GM20431 (cell line): ENCODE results near the gene UBE2E2.

ENCODE experiments used
- in situ Hi-C: fragments of 300-500 bp; cut with MseI, MboI; formaldehyde crosslinking; loops from one replicate; pipeline ENCODE4 v1.15.0; 2020; ENCODE audit warnings: low sequenced_read_pairs; ENCODE audit not compliant: unreplicated experiment

The UBE2E2 gene

GRCh38 chr3:23372285-23372684, 169.2 kb downstream of the UBE2E2 start:
- in situ Hi-C loops = no loop called here

DNA sequence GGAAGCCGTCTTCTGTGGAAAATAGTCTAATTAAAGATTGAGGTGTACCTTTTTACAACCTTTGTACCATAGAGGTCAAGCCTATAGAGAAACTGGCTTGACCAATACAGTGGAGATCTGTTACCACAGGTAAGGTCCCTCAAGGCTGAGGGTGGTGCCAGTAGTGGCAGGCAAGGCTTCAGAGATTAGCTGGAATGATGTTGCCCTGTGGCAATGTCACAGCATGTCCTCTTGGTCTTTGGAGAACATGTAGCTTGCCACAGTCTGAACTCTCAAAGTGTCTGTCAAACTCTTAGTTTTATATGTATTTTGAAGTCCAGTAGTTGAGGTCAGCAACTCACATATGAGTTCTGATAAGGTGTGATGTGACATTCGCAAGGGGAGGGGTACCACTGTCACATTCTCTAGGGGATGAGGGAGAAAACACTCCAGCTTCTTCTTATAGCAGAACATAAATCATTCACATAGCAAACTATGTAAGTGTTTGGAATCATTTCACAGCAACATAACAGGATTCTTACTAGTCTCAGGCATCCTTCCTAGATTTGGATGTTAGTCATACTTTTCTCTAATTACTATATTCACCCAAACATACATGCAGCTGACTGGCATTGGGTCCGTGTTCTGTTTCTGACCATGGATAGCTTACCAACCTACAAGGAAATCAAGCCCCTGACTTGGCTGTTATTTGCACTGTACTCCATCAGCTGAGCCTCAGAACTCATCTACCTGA, 173.6 kb downstream of the UBE2E2 start:
- in situ Hi-C loops = no loop called here

DNA sequence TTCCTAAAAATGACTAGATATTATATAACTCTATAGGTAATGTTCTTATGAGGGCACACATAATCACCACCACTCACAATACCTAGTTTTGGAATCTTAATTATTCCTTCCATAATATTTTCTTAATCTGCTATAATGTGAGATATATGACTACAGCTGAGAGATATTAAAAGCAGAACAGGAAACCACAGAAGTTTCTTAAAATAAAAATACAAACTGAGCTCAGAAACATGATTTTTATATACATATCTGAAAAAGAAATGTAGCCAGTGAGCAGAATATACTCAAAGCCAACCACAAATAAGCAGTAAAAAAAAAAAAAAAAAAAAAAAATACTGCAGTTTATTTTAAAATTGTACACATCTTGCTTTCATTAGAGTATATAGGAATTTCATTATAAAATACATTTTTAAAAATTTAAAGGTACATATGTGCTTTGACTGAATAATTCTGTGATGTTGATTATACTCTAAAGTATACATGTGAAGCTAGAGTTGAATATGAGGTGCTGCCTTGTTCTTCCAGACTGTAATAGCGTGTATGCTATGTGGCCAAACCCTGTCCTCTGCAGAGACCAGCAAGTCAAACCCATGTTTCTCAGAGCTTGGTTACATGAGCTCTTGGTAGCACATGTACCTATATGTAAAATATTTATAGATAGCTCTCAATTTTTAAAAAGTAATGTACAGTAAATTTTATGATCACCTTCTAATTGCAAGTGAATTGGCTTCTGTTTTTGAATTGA, 175.0 kb downstream of the UBE2E2 start:
- in situ Hi-C loops = no loop called here

GRCh38 chr3:23383875-23384274, 180.7 kb downstream of the UBE2E2 start:
- in situ Hi-C loops = no loop called here

DNA sequence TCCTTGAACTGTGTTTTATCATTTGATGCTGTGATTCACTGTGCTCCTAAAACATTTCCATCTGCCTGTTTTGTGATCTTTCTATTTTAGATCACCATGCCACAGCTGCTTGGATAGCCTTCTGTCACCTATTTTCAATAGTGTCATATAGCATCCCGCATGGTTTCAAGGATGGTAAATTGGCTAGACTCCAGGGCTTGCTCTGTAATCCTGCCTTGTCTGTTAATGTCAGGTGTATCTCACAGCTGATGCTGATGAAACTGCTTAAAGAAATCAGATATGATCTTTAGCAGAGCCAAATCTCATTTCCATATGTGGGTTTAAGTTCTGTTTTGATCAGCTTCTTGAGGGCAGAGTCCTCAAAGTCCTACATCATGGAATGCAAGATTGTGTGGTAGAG, 182.2 kb downstream of the UBE2E2 start:
- in situ Hi-C loops = no loop called here

DNA sequence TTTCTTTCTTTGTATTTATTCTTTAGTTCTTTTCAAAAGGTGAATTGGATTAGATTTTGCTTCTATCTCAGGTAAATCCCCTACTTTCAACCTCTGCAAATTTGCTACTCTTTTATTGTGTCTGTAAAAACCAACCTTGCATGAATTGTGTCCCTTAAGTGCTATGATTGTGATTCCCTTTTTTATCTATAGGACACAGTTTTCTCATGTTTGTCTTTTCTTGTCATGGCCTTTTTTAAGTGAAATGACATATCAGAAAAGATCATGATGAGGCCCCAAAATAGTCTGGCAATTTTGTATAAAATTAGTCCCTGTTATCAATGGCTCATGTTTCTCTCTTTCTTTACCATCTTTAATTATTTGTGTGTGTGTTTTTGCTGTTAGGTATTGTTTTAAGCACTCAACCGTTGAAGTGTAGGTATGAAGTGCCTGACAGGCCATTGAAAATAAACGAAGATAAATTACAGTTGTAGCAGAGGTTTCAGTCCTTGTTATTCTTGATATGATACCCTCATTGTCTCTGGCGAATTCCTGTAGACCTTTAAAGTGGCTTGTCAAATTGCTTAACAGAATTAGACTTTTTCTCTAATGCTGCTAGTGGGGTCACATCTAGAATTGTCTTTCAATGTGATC, 184.3 kb downstream of the UBE2E2 start:
- in situ Hi-C loops = no loop called here

DNA sequence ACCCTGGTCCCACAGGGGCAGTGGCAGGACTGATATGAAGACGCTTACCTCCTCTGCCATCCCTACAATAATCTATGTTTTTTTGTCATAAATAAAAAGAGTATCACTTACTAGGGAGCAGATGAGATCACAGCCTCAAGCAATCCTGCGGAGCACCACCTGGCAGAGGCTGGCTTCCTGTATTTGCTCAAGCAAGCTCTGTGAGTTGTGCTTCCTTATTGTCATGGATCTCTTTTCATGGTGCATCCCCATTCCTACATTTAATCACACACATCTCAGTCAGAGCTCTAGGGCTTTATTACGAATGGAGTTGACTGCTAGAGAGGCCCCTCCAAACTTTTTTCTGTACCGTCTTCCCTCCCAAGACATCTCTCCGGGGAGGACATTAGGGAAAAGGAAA, 186.0 kb downstream of the UBE2E2 start:
- in situ Hi-C loops = no loop called here

- in situ Hi-C loops = no loop called here
These were observed 186.6 kb downstream of the UBE2E2 start for GRCh38 chr3:23389686-23390085.

DNA sequence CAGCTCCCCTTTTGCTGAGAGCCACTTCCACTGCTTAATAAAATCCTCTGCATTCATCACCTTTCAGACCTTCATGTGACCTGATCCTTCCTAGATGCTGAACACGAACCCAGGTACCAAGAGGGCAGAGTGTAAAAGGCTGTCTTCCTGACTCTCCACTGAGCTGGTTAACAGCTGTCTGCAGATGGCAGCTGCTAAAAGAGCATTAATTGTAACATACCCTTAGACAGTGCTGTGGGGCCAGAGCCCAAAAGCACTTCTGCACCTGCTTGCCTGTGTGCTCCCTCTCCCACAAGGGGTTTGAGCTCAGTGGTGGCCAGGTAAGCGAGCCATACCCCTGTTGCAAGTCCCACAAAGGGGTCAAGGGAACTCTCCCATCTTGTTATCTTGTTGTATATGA, 187.3 kb downstream of the UBE2E2 start:
- in situ Hi-C loops = no loop called here

GRCh38 chr3:23390989-23391553, 187.9 kb downstream of the UBE2E2 start:
- in situ Hi-C loops = no loop called here

DNA sequence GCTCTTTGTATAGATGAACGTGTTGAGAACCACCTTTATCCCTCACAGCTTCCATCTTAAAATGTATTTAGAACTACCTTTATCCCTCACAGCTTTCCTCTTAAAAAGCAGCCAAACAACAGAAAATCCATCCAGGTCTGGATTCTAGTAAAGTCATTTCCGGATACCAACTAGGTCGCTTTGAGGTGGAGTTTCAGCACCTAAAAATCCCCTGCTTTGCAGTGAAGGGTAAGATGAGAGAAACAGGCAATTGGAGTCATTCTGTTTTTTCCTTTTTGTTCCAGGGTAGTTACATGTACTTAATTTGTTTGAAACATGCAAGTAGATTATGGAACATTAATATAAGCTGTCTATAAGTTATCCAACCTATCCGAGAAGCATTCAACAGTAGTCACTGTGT, 192.0 kb downstream of the UBE2E2 start:
- in situ Hi-C loops = no loop called here

DNA sequence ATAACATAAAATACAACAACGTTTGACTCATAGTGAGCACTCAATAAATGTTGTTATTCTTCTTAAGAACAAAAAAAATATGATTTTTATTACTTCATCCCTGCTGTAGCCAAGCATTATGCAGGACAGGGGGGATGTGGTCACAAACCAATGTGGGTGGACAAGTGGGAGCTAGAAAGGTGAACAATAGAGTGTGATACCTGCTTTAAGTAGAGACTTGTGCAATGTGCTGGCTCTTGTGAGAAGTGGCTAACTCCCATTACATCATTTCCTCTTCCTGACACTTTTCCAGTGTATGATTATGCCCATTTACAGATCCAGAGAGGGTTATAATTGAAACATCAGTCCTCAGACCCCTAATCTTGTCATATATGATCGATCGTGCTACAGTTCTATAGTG, 193.6 kb downstream of the UBE2E2 start:
- in situ Hi-C loops = no loop called here

DNA sequence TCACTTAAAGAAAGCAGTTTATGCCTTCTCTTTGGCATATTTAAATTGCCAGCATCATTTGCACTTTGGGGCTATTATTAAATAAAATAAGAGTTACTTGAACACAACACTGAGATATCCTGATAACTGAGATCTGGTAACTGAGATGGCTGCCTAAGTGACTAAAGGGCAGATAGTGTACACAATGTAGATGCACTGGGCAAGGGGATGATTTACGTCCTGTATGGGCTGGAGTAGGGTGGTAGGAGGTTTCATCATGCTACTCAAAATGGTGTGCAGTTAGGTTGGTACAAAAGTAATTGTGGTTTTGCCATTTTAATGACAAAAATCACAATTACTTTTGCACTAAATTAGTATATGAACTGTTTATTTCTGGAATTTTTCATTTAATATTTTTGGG, 196.1 kb downstream of the UBE2E2 start:
- in situ Hi-C loops = no loop called here

GRCh38 chr3:23402728-23403492, 199.8 kb downstream of the UBE2E2 start:
- in situ Hi-C loops = no loop called here

DNA sequence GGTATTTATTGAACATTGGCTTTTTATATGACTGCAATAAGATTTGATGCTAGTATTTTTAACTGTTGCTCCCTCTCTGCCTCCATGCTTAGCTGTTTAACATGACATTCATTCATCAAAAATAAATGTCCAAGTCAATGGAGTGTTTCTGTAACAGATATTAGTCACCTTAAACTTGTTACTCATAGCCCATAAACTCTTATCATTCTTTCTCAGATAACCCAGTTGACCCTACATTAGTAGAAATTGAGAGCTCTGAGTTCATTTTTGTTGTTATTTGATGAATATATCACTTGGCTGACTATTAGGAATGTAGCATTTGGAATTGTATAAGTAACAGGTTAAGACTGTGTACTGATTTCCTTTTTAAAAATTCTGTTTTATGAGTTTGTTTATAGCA, 201.1 kb downstream of the UBE2E2 start:
- in situ Hi-C loops = no loop called here

GRCh38 chr3:23405081-23405480, 202.0 kb downstream of the UBE2E2 start:
- in situ Hi-C loops = no loop called here

- in situ Hi-C loops = no loop called here
These were observed 203.5 kb downstream of the UBE2E2 start for GRCh38 chr3:23406601-23407000.

- in situ Hi-C loops = no loop called here
These were observed 214.9 kb downstream of the UBE2E2 start for GRCh38 chr3:23418026-23418425.

- in situ Hi-C loops = no loop called here
These were observed 218.8 kb downstream of the UBE2E2 start for GRCh38 chr3:23421811-23422516.

DNA sequence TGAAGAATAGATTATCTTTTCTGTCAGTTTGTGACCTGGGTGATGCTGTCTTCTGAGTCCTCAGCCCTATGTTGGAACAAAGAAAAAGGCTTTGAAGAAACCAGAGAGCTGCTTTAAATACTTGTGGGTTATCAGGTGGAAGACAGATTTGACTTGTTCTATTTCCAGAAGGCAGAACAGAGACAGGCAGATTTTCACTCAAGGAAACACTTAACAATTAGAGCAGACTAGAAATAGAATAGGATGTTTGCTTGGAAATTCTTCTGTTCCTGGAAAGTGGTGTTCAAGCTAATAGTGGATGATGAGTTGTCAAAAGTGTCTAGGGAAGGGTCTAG, 219.4 kb downstream of the UBE2E2 start:
- in situ Hi-C loops = no loop called here
